HL-60/S4 treated with phorbol 12-myristate 13-acetate at 8.2 ng/mL for 4 days and 3 days (cell line): ENCODE data around the gene MLKL.

Experiments
- in situ Hi-C: fragments of 300-500 bp; cut with MboI; formaldehyde crosslinking; loops from 2 replicates; pipeline ENCODE4 v1.15.0; 2022; ENCODE audit warnings: low sequenced_read_pairs

Gene MLKL

GRCh38 chr16:74700438-74701225, at the start of gene MLKL:
Gene MLKL (minus strand): TSS chr16:74700862. CDS start chr16:74695757, 5,105 bp downstream.
- in situ Hi-C loops, result no loop called here

GRCh38 chr16:74749291-74750055, 48.8 kb upstream of the MLKL start:
- in situ Hi-C loops, result no loop called here

GRCh38 chr16:74748616-74749026, 48.0 kb upstream of the MLKL start:
- in situ Hi-C loops, result no loop called here

DNA sequence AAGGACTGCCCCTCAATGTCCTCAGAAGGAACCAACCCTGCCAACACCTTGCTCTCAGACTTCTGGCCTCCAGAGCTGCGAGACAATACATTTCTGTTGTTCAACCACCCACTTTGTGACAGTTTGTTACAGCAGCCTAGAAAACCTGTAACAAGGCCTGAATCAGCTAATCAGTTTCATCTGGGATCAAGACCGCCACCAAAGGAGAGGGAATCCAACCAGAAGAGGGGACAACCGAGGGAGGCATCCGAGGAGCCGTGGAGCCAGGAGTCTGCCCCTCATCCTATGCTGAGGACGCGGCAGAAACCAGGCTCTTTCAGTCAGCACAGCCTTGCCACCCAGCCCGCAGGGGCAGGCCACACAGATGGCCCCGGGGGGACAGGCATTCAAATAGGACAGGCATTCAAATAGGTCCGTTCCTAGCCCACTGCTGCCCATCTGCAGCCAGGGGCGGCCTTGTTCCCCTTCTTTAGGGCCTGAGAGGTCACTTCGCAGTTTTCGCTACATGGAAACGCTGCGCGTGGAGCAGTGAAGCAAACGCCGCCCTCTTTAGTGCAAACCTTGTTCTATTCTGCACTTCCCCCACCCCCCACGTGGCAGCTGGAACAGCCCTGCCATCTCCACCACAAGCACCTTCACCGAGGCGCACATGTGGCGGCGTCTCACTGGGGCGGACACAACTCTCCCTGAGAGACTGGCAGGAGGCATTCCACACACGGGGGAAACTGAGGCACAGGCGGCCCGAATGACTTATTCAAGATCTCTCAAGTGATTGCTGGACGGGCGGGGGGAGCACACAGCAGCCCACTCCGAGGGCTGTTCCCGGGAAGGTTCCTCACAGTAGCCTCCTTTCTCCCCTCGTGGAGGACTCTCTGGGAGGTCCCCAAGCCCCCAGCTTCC, 47.3 kb upstream of the MLKL start:
- in situ Hi-C loops, result no loop called here

DNA sequence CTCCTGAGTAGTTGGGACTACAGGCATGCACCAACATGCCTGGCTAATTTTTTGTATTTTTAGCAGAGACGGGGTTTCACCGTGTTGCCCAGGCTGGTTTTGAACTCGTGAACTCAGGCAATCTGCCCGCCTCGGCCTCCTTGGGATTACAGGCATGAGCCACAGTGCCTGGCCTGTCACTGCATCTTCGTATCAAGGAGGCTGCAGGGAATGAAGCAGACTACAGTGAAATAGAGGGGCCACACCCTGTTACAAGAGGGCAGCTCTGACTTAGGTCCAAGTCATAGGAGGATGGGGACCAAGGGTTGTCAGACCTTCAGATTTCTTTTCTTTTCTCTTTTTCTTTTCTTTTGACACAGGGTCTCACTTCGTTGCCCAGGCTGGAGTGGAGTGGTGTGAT, 45.3 kb upstream of the MLKL start:
- in situ Hi-C loops, result no loop called here

GRCh38 chr16:74745109-74745615, 44.5 kb upstream of the MLKL start:
- in situ Hi-C loops, result no loop called here

- in situ Hi-C loops, result no loop called here
Measured at GRCh38 chr16:74744566-74744965, 43.9 kb upstream of the MLKL start.

- in situ Hi-C loops, result no loop called here
Measured at GRCh38 chr16:74743668-74744299, 43.1 kb upstream of the MLKL start.

DNA sequence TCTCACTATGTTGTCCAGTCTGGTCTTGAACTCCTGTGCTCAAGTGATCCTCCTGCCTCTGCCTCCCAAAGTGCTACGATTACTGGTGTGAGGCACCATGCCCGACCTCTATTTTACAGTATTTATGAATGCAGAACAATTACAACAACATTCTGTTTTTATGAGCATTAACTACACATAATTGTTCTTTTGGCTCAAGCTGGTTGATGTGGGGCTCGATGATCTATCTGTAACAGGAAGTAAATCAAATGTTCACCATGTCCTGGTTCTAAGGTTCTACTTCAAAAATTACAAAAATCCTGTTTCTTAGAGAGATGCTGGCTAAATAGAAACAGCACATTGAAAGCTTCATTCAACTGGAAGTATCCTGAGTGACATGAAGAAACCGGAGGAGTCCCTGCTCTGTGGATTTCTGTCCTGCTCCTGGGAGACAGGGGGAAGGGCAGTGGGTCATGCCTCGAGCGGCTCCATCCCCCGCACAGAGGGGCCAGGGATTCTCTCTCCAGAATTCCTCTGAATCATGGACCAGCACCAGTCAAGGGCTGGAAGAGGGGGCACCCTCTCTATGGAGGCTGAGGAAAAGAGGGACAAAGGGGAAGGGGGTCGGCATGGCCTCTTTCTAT, 42.5 kb upstream of the MLKL start:
- in situ Hi-C loops, result no loop called here

- in situ Hi-C loops, result no loop called here
Measured at GRCh38 chr16:74742051-74742481, 41.4 kb upstream of the MLKL start.

- in situ Hi-C loops, result no loop called here
Measured at GRCh38 chr16:74740795-74741304, 40.2 kb upstream of the MLKL start.

GRCh38 chr16:74739275-74739674, 38.6 kb upstream of the MLKL start:
- in situ Hi-C loops, result no loop called here

- in situ Hi-C loops, result no loop called here
Measured at GRCh38 chr16:74738816-74739215, 38.2 kb upstream of the MLKL start.

DNA sequence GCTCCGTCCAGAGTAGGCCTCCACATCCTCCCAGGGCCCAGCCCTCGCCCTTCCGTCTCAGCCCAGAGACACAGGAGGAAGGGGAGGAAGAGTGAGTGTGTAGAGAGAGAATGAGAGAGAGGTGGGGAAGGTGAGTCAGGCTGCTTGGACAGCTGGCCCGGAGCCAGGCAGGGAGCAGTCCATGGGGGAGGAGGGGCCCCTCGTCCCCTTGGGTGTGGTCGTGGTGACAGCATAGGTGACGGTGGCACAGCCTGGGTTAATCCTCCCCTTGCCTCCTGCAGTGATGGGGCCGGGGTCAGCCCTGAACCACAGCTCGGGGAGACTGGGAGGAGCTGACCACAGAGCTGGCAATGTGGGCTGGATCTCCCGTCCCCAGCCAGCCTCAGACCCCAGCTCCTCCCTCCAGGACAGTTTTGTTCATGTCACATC, 37.5 kb upstream of the MLKL start:
- in situ Hi-C loops, result no loop called here

- in situ Hi-C loops, result no loop called here
Measured at GRCh38 chr16:74737521-74737920, 36.9 kb upstream of the MLKL start.

DNA sequence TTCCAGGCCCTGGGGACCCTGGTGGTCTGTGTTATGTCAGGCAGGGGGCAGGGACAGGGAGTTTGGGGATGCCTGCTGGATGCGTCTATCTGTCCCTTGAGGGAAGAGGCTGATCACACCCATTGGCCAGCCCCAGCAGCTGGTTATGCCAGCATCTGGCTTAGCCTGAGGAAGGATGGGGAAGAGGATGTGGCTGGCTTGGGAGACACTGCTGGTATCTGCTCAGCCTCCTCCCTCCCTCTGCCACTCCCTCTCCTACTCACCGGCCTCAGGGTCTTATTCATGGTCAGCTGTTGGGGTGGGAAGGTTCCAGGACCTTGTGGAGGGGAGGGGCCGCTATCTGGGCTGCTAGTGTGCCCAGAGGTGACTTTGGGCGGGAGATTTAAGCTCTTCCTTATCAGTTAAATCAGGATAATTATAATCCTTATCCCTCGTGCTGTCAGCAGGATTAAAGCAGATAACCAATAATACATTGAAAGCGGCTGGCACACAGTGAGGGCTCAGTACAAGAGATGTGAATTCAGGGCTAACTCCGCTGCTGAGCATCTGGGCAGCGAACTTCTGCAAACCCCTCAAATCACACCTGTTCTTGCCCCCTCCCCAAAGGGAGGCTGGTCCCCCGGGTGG, 36.0 kb upstream of the MLKL start:
- in situ Hi-C loops, result no loop called here

DNA sequence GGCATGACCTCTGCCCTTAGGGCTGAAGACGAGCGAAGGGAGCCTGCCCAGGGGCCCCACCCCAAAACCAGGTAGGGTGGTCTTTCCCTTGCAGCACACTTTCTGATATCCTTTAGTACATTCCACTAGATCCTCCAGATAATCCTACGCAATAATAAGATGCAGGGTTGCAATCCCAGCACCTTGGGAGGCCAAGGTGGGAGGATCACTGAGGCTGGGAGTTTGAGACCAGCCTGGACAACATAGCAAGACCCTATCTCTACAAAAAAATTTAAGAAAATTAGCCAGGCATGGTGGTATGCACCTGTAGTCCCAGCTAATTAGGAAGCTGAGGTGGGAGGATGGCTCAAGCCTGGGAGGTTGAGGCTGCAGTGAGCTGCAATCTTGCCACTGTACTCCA, 34.9 kb upstream of the MLKL start:
- in situ Hi-C loops, result no loop called here

- in situ Hi-C loops, result no loop called here
Measured at GRCh38 chr16:74735162-74735452, 34.4 kb upstream of the MLKL start.

GRCh38 chr16:74734361-74735161, 33.9 kb upstream of the MLKL start:
- in situ Hi-C loops, result no loop called here
